Measurements from ENCODE around the gene DUSP11. TPM values are rescaled to one million over a fixed set of nuclear protein-coding genes. Genes with fewer than 3 reads are reported as not detected.
"Not testable (repeated sequence)": the region's sequence is repeated elsewhere in the genome, so short reads cannot be mapped to it uniquely, and the experiment has no call there.

DUSP11 gene
- total RNA-seq (2014; rRNA removed; shearing (Covaris generic)), result 46.5 and 49.3 TPM in 2 replicates

- DNase-seq (ENCODE audit: low read depth), result peak; percentile 92
These were observed at the start of gene DUSP11 for GRCh38 chr2:73779467-73780236. Gene DUSP11, minus strand, starts transcription at chr2:73780103. Its CDS starts 129 bp downstream, at chr2:73779974.

GRCh38 chr2:73828818-73829570, 49.1 kb upstream of the DUSP11 start, which contains the start of gene STAMBP:
Gene STAMBP, plus strand, starts transcription at chr2:73828961. Its CDS starts 1,896 bp downstream, at chr2:73830857.
- DNase-seq (ENCODE audit: low read depth), result peak; percentile 95

DNA sequence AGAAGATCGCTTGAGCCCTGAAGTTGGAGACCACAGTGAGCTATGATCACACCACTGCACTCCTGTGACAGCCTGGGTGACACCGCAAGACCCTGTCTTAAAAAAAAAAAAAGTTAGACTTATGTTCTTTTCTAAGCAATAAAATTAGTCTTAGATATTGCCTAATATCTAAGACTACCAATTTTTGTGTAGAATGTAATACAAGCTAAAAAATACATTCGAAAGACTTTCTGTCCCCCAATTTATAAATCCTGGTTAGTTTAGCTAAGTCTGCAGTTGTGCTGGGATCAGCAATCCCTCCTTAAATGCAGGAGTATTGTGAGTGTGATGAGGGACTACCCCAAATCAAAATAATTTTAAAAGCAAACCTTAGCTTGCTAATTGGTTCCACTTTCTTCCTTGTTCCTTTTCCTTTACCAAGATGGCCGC, 48.5 kb upstream of the DUSP11 start:
- DNase-seq (ENCODE audit: low read depth), result no peak

- no peak for DNase-seq (ENCODE audit: low read depth)
These were observed 47.9 kb upstream of the DUSP11 start for GRCh38 chr2:73827660-73828388.

- peak; percentile 49 for DNase-seq (ENCODE audit: low read depth)
These were observed 47.1 kb upstream of the DUSP11 start for GRCh38 chr2:73827018-73827417.

DNA sequence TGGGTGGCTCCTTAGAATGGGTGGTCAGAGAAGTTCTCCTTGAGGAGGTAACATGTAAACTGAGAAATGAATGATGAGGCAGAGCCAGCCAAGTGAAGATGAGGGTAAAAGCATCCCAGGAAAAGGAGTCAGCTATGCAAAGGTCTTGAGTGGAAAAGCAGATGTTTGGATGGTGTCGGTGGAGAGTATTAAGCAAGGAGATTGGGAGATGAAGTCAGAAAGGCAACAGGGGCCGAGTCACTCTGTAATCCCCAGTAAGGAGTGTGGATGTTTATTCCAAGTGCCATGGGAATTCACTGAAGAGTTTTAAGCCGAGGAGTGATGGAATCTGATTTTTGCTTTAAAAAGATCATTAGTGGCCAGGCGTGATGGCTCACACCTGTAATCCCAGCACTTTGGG, 45.5 kb upstream of the DUSP11 start:
- no peak for DNase-seq (ENCODE audit: low read depth)

DNA sequence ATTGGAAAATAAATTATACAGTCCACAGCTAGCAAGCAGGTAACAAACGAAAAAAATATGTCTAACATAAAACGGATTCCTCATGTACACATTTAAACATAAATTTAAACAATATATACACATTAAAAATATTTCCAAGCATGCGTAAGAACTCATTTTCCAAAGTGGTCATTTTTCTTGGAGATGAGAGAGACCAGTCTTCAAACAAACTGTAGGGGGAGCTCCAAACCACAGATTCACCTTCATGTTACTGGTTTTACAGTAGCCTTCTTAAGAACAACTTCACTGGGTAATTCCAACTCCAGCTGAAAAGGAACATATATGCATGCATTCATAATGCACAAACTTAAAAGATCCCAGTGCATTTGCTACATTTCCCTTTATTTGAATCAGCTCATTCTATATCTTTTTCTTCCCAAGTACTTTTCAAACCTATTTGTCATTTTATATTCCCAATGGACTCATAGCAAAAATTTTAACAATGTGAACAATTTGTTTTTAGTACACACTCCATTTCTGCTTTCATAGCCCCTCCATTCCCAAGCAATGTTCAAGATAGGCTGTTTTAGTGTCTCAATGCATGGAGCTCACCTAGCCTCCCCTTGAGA, 44.1 kb upstream of the DUSP11 start:
- peak; percentile 76 for DNase-seq (ENCODE audit: low read depth)

GRCh38 chr2:73823416-73823815, 43.5 kb upstream of the DUSP11 start:
- DNase-seq (ENCODE audit: low read depth), result no peak

DNA sequence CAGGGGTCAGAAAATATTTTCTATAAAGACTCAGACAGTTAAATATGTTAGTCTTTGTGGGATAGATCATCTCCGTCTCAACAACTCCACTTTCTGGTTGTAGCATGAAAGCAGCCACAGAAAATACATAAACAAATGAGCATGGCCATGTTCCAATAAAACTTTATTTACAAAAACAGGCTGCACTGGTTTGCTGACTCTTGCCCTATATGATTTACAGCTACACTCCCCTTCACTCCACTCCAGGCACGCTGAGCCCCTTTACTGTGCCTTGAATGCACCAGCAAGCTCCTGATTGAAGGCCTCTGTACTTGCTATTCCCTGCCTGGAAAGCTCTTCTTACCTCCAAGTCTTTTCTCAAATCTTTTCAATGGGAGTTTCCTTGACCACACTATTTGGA, 43.1 kb upstream of the DUSP11 start:
- no peak for DNase-seq (ENCODE audit: low read depth)

DNA sequence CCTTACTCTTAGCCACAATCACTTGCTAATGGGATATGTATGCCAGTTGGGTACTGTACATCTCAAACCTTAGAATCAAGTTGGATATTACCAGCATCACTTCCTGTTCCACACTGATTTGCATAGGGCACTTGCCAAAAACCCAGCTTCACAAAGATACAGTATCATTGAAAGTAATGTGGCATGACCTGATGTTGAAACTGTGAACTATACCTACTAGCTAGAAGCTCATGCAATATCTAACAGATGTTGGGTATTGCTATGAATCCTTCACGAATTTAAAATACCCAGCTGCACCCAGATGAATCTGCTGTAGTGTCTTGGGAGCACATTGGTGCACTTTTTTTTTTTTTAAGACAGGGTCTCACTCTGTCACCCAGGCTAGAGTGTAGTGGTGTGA, 42.4 kb upstream of the DUSP11 start:
- no peak for DNase-seq (ENCODE audit: low read depth)

DNA sequence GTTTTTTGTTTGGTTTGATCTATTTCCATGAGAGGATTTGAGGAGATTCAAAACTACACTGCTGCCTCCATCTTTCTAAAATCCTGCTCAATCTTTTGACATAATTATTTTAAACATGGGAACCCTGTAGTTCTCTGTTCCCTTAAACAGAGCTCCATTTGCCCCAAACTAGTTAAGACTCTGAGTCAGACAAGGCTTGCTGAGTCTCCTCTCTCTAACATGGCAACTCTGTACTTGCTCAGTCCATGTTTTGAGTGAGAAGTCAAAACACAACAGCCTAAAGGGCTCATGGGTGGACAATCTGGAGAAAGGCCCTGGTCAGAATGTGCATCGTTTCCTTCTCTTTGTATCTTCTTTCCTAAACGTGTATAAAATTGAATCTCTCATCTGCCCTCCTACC, 41.8 kb upstream of the DUSP11 start:
- DNase-seq (ENCODE audit: low read depth), result no peak

DNA sequence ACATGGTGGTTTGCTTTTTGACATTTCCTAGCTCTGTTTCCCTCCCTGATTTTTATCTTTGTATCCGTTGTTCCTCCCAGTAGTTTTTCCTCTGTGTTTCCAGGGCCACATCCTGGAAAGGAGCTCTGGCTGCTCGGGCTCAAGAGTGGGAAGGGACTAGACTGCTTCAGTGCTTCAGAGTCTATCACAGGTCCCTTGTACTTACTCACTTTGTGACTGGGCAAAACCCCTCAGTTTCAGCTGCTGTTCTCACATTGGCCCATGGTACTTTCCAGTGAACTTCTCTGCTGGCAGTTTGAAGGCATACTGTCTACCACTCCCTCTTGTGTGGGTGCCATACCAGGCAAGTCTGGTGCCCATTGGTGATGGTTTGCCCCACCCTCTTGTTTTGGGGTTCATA, 41.3 kb upstream of the DUSP11 start:
- DNase-seq (ENCODE audit: low read depth), result no peak

DNA sequence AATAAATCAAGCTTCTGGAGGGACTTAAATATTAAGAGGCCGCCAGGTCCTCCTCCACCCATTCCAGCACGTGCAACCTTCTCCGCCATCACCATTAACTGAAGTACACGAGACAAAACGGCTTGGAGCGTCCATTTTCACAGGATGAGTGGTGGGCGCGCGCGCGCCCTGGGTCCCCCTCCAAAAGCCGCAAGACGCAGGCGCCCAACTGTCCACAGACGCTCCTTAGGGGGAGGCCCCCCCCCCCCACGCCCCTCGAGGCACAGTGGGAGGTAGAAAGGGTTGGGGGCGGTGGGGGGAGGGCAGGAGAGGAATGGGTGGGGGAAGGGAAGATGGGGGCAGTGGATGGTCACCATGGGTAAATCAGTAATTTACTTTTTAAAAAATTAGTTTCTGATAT, 38.4 kb upstream of the DUSP11 start:
- no peak for DNase-seq (ENCODE audit: low read depth)

DNA sequence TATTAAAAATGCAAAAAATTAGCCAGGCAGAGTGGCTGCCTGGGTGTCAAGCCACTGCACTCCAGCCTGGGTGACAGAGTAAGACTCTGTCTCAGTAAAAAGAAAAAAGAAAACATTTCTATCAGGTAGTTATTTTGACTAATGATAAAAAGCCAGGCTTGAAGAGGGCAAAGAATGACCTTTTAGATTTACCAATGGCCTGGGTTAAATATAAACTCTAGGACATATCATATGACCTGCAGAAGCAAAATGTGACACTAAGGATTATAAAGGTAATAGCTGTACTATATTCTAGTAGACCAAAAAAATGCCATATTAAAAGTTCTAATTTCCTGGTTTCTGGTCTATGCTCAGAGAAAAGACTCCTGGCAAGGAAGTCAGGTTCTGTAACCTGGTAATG, 32.7 kb upstream of the DUSP11 start:
- no peak for DNase-seq (ENCODE audit: low read depth)

GRCh38 chr2:73811878-73812277, 32.0 kb upstream of the DUSP11 start:
- DNase-seq (ENCODE audit: low read depth), result no peak

GRCh38 chr2:73783883-73784282, 4.0 kb upstream of the DUSP11 start, which contains the start of gene C2orf78:
Gene C2orf78, plus strand, starts transcription at chr2:73784183. Its CDS starts 127 bp downstream, at chr2:73784310.
- DNase-seq (ENCODE audit: low read depth), result not testable (repeated sequence)

- DNase-seq (ENCODE audit: low read depth), result peak; percentile 62
These were observed 3.5 kb upstream of the DUSP11 start for GRCh38 chr2:73783402-73783801.

- DNase-seq (ENCODE audit: low read depth), result no peak
These were observed 307 bp upstream of the DUSP11 start for GRCh38 chr2:73780237-73780582.

GRCh38 chr2:73778867-73779466, 936 bp downstream of the DUSP11 start:
- DNase-seq (ENCODE audit: low read depth), result not testable (repeated sequence)

GRCh38 chr2:73776869-73777519, 2.9 kb downstream of the DUSP11 start:
- DNase-seq (ENCODE audit: low read depth), result no peak

DNA sequence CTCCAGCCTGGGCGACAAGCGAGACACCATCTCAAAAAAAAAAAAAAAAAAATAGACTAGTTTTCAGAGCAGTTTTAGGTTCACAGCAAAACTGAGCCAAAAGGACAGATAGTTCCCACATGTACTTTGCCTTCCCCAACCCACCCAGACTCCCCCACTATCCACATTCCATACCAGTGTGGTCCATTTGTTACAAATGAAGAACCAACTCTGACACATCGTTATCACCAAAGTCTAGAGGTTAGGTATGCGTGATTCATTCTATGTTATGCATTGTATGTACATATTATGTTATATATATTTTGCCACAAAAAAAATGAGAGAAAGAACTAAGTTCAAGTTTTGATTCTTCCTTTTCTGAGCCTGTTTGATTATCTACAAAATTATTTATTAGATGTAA, 3.5 kb downstream of the DUSP11 start:
- DNase-seq (ENCODE audit: low read depth), result no peak
